ENCODE data around the gene CAMSAP2. TPM values are rescaled to one million over a fixed set of nuclear protein-coding genes. Genes with fewer than 3 reads are reported as not detected.
"Not testable (repeated sequence)": the region's sequence is repeated elsewhere in the genome, so short reads cannot be mapped to it uniquely, and the experiment has no call there.

Gene CAMSAP2
- total RNA-seq, 1 donor from 2014 or later: 47.9 TPM

- H3K27me3 Mint-ChIP-seq (ENCODE audit: low read depth): no peaks in the 10 kb centered on the region
- DNase-seq (ENCODE audit: low spot score in 2 of 2, unreplicated experiment in 2 of 2): no peak
- no peak overlapping the region for H3K4me3 Mint-ChIP-seq
- no peak overlapping the region for H3K27ac Mint-ChIP-seq
- peaks cover 22% of the 10 kb centered on the region for H3K36me3 Mint-ChIP-seq
- H3K9me3 Mint-ChIP-seq: peaks cover 5% of the 10 kb centered on the region
- H3K4me1 Mint-ChIP-seq: peaks cover 19% of the 10 kb centered on the region
- TF ChIP-seq CTCF (IDR thresholded peaks at IDR 0.05; ENCODE audit: unreplicated experiment): no peak
Measured at GRCh38 chr1:200749090-200749489, 10.4 kb downstream of the CAMSAP2 start.

GRCh38 chr1:200750749-200751148 is 12.1 kb downstream of the CAMSAP2 start:
- not testable (repeated sequence) for H3K9me3 Mint-ChIP-seq; H3K4me3 Mint-ChIP-seq; DNase-seq (ENCODE audit: low spot score in 2 of 2, unreplicated experiment in 2 of 2); H3K27ac Mint-ChIP-seq; H3K27me3 Mint-ChIP-seq (ENCODE audit: low read depth)
- Mint-ChIP-seq H3K4me1 (peaks cover 15% of the 10 kb centered on the region), H3K36me3 (peaks cover 24% of the 10 kb centered on the region)

- Mint-ChIP-seq H3K36me3 (peaks cover 22% of the 10 kb centered on the region), H3K27ac (no peak overlapping the region), H3K27me3 (ENCODE audit: low read depth) (no peaks in the 10 kb centered on the region), H3K4me3 (no peak overlapping the region), H3K9me3 (no peaks in the 10 kb centered on the region), H3K4me1 (peaks cover 16% of the 10 kb centered on the region)
- TF ChIP-seq CTCF (IDR thresholded peaks at IDR 0.05; ENCODE audit: unreplicated experiment): no peak
- DNase-seq (ENCODE audit: low spot score in 2 of 2, unreplicated experiment in 2 of 2): no peak
Measured at GRCh38 chr1:200751717-200752116, 13.0 kb downstream of the CAMSAP2 start.

DNA sequence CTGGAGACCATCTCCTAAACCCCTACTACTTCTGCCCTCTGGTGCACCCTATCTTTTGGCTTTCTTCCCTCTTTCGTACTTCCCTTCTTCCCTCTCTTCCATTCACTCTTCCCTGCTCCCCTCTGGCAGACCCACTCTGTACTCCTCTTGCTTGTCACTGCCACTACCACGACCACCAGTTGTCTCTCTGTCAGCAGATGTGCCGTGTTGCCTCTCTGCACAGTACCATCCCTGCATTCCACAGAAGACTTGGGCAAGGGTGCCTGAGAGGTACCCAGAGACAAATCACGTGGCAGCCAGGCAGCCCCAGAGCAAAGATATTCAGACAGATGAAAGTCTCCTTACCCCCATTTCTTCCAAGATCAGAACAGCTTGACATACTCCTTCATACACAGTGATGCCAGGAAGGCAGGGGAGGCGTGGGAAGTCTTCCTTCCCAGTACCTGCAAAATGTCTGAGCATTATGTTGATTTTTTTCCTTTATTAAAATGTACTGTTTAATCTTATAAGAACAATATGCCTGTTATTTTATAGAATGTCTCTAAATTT is 15.0 kb downstream of the CAMSAP2 start:
- Mint-ChIP-seq H3K36me3 (peaks cover 12% of the 10 kb centered on the region), H3K4me3 (no peak overlapping the region), H3K27me3 (ENCODE audit: low read depth) (no peaks in the 10 kb centered on the region), H3K9me3 (no peaks in the 10 kb centered on the region), H3K27ac (peak overlapping the region; percentile 43), H3K4me1 (peaks cover 35% of the 10 kb centered on the region)
- no peak for DNase-seq (ENCODE audit: low spot score in 2 of 2, unreplicated experiment in 2 of 2)
- no peak for TF ChIP-seq CTCF (IDR thresholded peaks at IDR 0.05; ENCODE audit: unreplicated experiment)

- peaks cover 12% of the 10 kb centered on the region for H3K36me3 Mint-ChIP-seq
- TF ChIP-seq CTCF (IDR thresholded peaks at IDR 0.05; ENCODE audit: unreplicated experiment): no peak
- H3K27ac Mint-ChIP-seq: peak overlapping the region; percentile 23
- H3K27me3 Mint-ChIP-seq (ENCODE audit: low read depth): no peaks in the 10 kb centered on the region
- no peaks in the 10 kb centered on the region for H3K9me3 Mint-ChIP-seq
- peaks cover 42% of the 10 kb centered on the region for H3K4me1 Mint-ChIP-seq
- no peak overlapping the region for H3K4me3 Mint-ChIP-seq
- DNase-seq (ENCODE audit: low spot score in 2 of 2, unreplicated experiment in 2 of 2): no peak
Measured at GRCh38 chr1:200755456-200755855, 16.8 kb downstream of the CAMSAP2 start.

GRCh38 chr1:200762089-200762488 is 23.4 kb downstream of the CAMSAP2 start:
- H3K27ac Mint-ChIP-seq: no peak overlapping the region
- no peaks in the 10 kb centered on the region for H3K27me3 Mint-ChIP-seq (ENCODE audit: low read depth)
- peaks cover 33% of the 10 kb centered on the region for H3K4me1 Mint-ChIP-seq
- H3K4me3 Mint-ChIP-seq: no peak overlapping the region
- DNase-seq (ENCODE audit: low spot score in 2 of 2, unreplicated experiment in 2 of 2): no peak
- H3K9me3 Mint-ChIP-seq: no peaks in the 10 kb centered on the region
- no peak for TF ChIP-seq CTCF (IDR thresholded peaks at IDR 0.05; ENCODE audit: unreplicated experiment)
- H3K36me3 Mint-ChIP-seq: peaks cover 30% of the 10 kb centered on the region
